Neural progenitor cell (in vitro differentiated cells): Measurements from ENCODE around the gene PM20D2.

Experiments used
- EZH2 ChIP-seq: fragments of 200-600 bp; sonication (generic); IDR thresholded peaks from 2 replicates; pipeline ENCODE4 v1.6.1; 2017; ENCODE audit warnings: antibody characterized with exemption, mild to moderate bottlenecking, moderate library complexity
- EZH2phosphoT487 ChIP-seq: fragments of 200-600 bp; sonication (generic); IDR thresholded peaks from 2 replicates; pipeline ENCODE4 v1.6.1; 2017; ENCODE audit warnings: antibody characterized with exemption
- TF ChIP-seq, protein P1 (sequence below): fragments of 200-600 bp; sonication (generic); IDR thresholded peaks from 2 replicates; pipeline ENCODE4 v1.5.1; 2017; ENCODE audit warnings: antibody characterized with exemption, mild to moderate bottlenecking

DNA sequence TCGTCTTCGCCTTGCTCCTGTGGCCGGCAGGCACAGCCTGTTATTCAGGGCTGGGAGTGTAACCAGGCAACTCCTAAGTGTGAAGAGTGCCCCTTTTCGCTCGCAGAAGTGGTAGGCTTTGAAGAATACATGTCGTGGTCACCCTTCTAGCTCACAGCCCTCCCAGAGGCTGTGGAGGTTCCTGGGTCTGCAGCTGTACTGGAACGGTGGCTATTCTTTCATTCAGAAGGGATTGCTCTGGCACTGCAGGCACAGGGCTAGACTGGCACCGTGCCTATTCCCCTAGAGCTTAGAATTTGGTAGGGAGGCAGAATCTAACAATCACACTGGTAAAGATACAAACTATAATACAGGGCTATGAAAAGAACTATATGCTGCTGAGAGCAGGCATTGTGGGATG, 26.9 kb upstream of the PM20D2 start:
- TF ChIP-seq, protein P1, sequence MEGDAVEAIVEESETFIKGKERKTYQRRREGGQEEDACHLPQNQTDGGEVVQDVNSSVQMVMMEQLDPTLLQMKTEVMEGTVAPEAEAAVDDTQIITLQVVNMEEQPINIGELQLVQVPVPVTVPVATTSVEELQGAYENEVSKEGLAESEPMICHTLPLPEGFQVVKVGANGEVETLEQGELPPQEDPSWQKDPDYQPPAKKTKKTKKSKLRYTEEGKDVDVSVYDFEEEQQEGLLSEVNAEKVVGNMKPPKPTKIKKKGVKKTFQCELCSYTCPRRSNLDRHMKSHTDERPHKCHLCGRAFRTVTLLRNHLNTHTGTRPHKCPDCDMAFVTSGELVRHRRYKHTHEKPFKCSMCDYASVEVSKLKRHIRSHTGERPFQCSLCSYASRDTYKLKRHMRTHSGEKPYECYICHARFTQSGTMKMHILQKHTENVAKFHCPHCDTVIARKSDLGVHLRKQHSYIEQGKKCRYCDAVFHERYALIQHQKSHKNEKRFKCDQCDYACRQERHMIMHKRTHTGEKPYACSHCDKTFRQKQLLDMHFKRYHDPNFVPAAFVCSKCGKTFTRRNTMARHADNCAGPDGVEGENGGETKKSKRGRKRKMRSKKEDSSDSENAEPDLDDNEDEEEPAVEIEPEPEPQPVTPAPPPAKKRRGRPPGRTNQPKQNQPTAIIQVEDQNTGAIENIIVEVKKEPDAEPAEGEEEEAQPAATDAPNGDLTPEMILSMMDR = no peak
- TF ChIP-seq EZH2phosphoT487 (no peak), EZH2 (no peak)
